Cardiac muscle cell (in vitro differentiated cells and primary cell): ENCODE data around the gene RASAL3. TPM values are rescaled to one million over a fixed set of nuclear protein-coding genes. Genes with fewer than 3 reads are reported as not detected.

ENCODE experiments used
- DNase-seq, 2 donors: peaks; one replicate each; pipeline versions ENCODE4 v3.0.0 to v3.0.0-alpha.2; 2010 to 2017; ENCODE audit warnings: low read depth in 1 of 2, low spot score in 1 of 2
- H3K27ac ChIP-seq: fragments of 200-600 bp; sonication (generic); 2 replicates; pipeline ENCODE4 v1.5.1; 2016
- H3K27me3 ChIP-seq: fragments of 200-600 bp; sonication (generic); 2 replicates; pipeline ENCODE4 v1.6.0; 2016; ENCODE audit warnings: control low read depth
- H3K36me3 ChIP-seq: fragments of 200-600 bp; sonication (generic); 2 replicates; pipeline ENCODE4 v1.5.1; 2016; ENCODE audit warnings: control low read depth
- H3K4me1 ChIP-seq: fragments of 200-600 bp; sonication (generic); 2 replicates; pipeline ENCODE4 v1.8.1; 2017; ENCODE audit warnings: low read depth, mild to moderate bottlenecking, mixed run types
- H3K4me3 ChIP-seq: fragments of 200-600 bp; sonication (generic); 2 replicates; pipeline ENCODE4 v1.5.1; 2016; ENCODE audit warnings: mild to moderate bottlenecking
- H3K9me3 ChIP-seq: fragments of 200-600 bp; sonication (generic); 2 replicates; pipeline ENCODE4 v1.5.1; 2017; ENCODE audit warnings: low read depth, mild to moderate bottlenecking, control low read depth
- polyA plus RNA-seq: library from polyadenylated mRNA; unstranded; fragments of >200 nt; fragmentation: Nextera tagmentation; extraction: Ambion mirVana; gene quantifications from 2 replicates; pipeline ENCODE4 v1.2.1, GENCODE V29; 2016
- total RNA-seq: library from RNA; depleted of rRNA; stranded (reverse); fragments of >200 nt; gene quantifications from 2 replicates; pipeline ENCODE4 v1.2.3, GENCODE V29; 2016
- TF ChIP-seq, protein P1 (sequence below): IDR thresholded peaks from 2 replicates; pipeline ENCODE4 v1.5.1; 2012; ENCODE audit warnings: low read depth, mild to moderate bottlenecking, low read length

RASAL3 gene
- total and polyA plus RNA-seq, 2 experiments from 2014 or later: not detected

DNA sequence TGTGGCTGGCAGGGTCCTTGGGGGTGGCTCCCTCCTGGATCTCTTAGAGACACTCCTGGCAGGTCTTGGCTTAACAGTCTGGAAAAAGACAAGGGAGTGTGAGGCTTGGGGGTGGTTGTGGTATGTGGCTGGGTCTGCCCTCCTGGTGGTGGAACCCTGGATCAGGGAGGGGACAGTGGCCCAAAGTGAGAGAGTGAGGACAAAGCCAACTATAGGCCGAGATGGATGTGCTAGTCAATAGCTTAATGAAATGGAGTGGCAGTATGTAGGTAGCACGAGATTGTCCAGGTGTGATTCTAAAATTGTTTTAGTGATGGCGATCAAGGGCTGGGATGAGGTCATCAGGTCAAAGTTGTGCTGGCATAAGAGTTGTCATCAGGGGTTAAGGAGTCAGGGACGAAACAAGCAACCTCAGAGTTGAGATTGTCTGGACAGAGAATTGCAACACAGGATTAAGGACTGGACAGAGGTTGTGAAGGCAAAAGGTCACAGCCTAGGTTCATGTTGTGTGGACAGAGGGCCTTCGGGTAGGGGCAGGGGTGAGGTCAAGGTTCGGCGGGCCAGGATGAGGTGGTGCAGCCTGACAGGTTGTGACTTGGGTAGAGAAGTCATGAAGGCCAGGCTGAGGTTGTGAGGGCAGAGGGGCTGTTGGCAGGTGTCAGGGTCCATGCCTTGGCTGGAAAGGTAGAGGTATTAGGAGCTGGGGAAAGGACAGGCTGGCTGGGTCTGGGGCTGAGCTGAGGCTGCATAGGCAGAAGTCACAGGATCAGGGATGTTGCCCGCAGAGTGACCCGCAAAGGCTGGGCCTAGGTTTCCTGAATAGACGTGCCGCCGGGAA, 4.5 kb upstream of the RASAL3 start:
- TF ChIP-seq, protein P1, sequence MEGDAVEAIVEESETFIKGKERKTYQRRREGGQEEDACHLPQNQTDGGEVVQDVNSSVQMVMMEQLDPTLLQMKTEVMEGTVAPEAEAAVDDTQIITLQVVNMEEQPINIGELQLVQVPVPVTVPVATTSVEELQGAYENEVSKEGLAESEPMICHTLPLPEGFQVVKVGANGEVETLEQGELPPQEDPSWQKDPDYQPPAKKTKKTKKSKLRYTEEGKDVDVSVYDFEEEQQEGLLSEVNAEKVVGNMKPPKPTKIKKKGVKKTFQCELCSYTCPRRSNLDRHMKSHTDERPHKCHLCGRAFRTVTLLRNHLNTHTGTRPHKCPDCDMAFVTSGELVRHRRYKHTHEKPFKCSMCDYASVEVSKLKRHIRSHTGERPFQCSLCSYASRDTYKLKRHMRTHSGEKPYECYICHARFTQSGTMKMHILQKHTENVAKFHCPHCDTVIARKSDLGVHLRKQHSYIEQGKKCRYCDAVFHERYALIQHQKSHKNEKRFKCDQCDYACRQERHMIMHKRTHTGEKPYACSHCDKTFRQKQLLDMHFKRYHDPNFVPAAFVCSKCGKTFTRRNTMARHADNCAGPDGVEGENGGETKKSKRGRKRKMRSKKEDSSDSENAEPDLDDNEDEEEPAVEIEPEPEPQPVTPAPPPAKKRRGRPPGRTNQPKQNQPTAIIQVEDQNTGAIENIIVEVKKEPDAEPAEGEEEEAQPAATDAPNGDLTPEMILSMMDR: no peak
- Histone ChIP-seq H3K9me3 (no peaks in the 10 kb centered on the region), H3K36me3 (no peaks in the 10 kb centered on the region), H3K4me1 (no peaks in the 10 kb centered on the region), H3K4me3 (no peak overlapping the region), H3K27ac (no peak overlapping the region), H3K27me3 (peaks cover 37% of the 10 kb centered on the region)
- no peak for DNase-seq

- H3K36me3 ChIP-seq: no peaks in the 10 kb centered on the region
- H3K9me3 ChIP-seq: no peaks in the 10 kb centered on the region
- no peak for DNase-seq
- TF ChIP-seq, protein P1: no peak
- no peak overlapping the region for H3K27ac ChIP-seq
- no peak overlapping the region for H3K4me3 ChIP-seq
- no peaks in the 10 kb centered on the region for H3K4me1 ChIP-seq
- peaks cover 37% of the 10 kb centered on the region for H3K27me3 ChIP-seq
Measured at GRCh38 chr19:15467734-15468214, 3.4 kb upstream of the RASAL3 start.

- no peaks in the 10 kb centered on the region for H3K36me3 ChIP-seq
- peak in 1 of 2 donors; percentile 88 for DNase-seq
- H3K9me3 ChIP-seq: no peaks in the 10 kb centered on the region
- H3K27me3 ChIP-seq: peaks cover 37% of the 10 kb centered on the region
- no peaks in the 10 kb centered on the region for H3K4me1 ChIP-seq
- H3K4me3 ChIP-seq: no peak overlapping the region
- TF ChIP-seq, protein P1: no peak
- H3K27ac ChIP-seq: no peak overlapping the region
Measured at GRCh38 chr19:15466851-15467733, 2.7 kb upstream of the RASAL3 start.

DNA sequence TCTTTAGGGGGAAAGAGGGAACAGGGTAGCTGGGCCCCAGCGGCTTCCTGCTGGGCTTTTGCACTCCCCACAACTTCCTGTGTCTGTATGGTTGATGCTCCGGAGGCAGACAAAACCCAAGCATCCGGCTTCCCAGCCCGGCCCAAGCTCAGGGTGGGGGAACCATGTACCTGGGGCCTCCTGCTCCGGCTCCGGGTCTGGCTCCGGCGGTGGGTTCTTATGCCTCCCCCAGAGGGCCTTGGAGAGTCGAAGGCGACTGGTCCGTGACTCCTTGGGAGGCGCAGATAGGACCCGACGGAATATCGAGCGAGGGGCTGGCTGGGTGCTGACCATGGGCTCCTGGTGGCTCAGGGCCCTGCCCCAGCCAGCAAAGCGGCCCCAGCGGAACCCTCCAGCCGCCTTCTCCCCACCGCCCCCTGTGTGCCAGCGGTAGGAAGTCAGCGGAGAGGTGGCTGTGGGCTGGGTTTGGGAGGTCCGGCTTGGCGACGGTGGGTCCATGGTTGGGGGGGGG, 428 bp downstream of the RASAL3 start:
- Histone ChIP-seq H3K36me3 (no peaks in the 10 kb centered on the region), H3K27ac (no peak overlapping the region), H3K27me3 (peaks cover 43% of the 10 kb centered on the region), H3K9me3 (no peaks in the 10 kb centered on the region), H3K4me1 (no peaks in the 10 kb centered on the region), H3K4me3 (no peak overlapping the region)
- DNase-seq: no peak
- TF ChIP-seq, protein P1: no peak

DNA sequence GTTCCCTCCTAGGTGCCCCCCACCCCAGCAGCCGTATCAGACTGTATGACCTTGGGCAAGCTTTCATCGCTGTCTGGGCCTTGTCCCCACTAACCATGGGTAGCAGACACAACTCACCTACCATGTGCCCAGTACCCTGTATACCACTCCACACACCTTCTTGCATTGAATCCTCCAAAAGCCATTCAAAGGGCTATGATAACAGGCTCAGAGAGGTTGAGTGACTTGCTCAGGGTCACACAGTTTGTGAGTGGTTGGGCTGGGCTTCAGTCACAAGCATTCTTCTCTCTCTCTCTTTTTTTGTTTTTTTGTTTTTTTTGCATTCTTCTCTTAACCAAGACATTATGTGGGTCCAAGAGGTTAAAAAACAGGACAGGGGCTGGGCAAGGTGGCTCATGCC, 2.6 kb downstream of the RASAL3 start:
- H3K9me3 ChIP-seq: no peaks in the 10 kb centered on the region
- no peak for DNase-seq
- peaks cover 47% of the 10 kb centered on the region for H3K27me3 ChIP-seq
- no peaks in the 10 kb centered on the region for H3K4me1 ChIP-seq
- TF ChIP-seq, protein P1: no peak
- H3K4me3 ChIP-seq: no peak overlapping the region
- H3K36me3 ChIP-seq: no peaks in the 10 kb centered on the region
- H3K27ac ChIP-seq: no peak overlapping the region
